IPS-20b (cell line): ENCODE measurements around the gene FYN.

ENCODE experiments used
- H3K27ac ChIP-seq: one replicate; pipeline ENCODE4 v1.5.1; 2013; ENCODE audit warnings: low read length
- H3K27me3 ChIP-seq: 2 replicates; pipeline ENCODE4 v1.6.1; 2013; ENCODE audit warnings: mild to moderate bottlenecking, low read length, inconsistent platforms; ENCODE audit not compliant: insufficient read depth
- H3K36me3 ChIP-seq: 2 replicates; pipeline ENCODE4 v1.6.1; 2013; ENCODE audit warnings: low read depth, mild to moderate bottlenecking, inconsistent platforms, low read length, moderate library complexity; ENCODE audit not compliant: insufficient read depth
- H3K4me1 ChIP-seq: 2 replicates; pipeline ENCODE4 v1.6.1; 2013; ENCODE audit warnings: mild to moderate bottlenecking, control low read depth, inconsistent platforms, low read length, moderate library complexity; ENCODE audit not compliant: insufficient read depth
- H3K4me3 ChIP-seq: 2 replicates; pipeline ENCODE4 v1.5.1; 2013; ENCODE audit warnings: mild to moderate bottlenecking, low read length, inconsistent platforms
- H3K9ac ChIP-seq: 2 replicates; pipeline ENCODE4 v1.6.1; 2013; ENCODE audit warnings: low read depth, mild to moderate bottlenecking, inconsistent platforms, low read length, moderate library complexity
- H3K9me3 ChIP-seq: 2 replicates; pipeline ENCODE4 v1.6.1; 2013; ENCODE audit warnings: mild to moderate bottlenecking, low read depth, low read length, inconsistent platforms; ENCODE audit not compliant: insufficient read depth

FYN gene

DNA sequence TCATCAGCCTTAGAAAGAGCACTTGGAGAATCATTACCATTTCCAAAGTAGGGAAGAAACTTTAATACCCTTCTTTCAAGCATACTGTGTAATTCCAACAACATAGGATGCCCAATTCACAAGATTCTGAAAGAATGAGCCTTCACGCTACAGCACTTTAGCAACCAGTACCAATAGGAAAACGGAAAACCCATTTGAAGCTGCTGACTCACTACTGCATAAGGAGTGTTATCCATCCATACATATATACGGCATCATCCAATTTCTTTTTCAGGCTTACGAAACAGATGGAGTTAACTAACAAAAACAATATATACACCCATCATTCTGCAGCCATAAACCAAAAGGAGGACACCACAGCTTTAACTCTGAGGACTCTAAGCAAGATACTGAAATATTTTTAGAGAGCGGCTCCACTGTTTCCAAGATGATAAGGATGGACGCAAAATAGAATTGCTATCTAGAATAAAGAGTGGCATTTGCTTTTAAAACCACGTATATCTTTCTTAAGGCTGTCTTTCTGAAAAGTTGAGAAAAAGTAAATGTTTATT, 24.9 kb downstream of the FYN start:
- Histone ChIP-seq H3K9me3 (no peaks in the 10 kb centered on the region), H3K27ac (no peak overlapping the region), H3K4me1 (peaks cover 49% of the 10 kb centered on the region), H3K27me3 (no peaks in the 10 kb centered on the region), H3K36me3 (no peaks in the 10 kb centered on the region), H3K4me3 (no peak overlapping the region), H3K9ac (no peak overlapping the region)

DNA sequence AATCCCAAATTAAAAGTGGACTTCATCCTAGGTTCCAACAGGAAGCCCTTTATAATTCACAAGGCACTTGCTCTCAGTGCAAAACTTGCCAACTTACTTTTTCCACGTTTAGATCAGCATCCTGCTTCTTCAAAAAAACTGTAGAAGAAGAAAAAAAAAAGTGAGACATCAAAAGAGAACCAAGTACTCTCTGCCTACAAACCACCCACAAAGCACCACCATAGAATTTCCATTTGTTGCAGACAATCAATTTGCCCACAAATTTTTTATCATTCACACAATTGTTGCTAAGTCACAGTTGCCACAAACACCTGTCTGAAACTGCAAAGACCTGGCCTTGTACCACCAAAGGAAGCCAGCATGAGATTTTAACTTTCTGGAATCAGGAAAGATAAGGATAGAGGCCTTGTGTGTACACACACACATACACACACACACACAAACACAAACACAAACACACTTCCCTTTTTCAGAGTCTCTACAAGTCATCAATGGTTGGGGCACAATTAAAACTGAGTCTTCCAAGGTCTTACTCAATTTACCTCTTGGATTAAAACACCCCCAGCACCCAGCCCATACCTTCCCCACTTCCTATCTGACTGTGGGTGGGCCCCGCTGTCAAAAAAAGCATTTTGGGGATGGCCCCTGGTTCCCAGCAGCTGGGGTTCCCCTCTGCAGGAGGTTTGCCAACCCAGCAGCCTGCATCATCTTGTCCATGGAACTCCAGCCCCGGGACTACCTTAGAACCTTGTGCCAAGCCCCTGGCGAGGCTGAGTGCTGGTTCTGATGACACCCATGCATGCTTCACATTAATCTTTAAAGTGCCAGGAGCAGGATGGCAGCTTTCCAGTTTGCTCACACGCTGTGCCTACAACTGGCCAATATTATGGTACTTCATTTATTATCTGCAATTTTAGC, 26.5 kb downstream of the FYN start:
- H3K9me3 ChIP-seq = no peaks in the 10 kb centered on the region
- peaks cover 56% of the 10 kb centered on the region for H3K4me1 ChIP-seq
- H3K27me3 ChIP-seq = no peaks in the 10 kb centered on the region
- H3K36me3 ChIP-seq = no peaks in the 10 kb centered on the region
- H3K9ac ChIP-seq = no peak overlapping the region
- H3K27ac ChIP-seq = no peak overlapping the region
- H3K4me3 ChIP-seq = no peak overlapping the region

DNA sequence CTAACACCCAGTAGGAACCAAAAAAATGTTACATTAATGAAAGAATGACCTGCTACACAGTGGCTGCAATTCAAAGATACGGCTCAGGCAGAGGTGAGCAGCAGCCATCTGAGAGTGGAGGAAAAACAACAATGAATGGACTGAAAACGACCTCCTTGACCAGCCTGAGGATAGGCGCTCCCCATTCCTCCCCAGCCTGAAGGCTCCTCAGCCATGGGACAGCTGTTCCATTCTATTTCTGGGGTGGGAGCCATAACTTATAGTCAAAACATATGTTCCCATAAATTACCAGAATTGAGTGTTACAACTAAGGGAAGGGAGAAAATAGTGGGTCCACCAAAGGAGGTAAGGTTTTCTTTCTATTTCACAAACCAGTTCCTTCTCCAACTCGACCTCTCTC, 27.2 kb downstream of the FYN start:
- H3K4me1 ChIP-seq = peaks cover 56% of the 10 kb centered on the region
- H3K9me3 ChIP-seq = no peaks in the 10 kb centered on the region

GRCh38 chr6:111845441-111845871, 27.8 kb downstream of the FYN start:
- peaks cover 56% of the 10 kb centered on the region for H3K4me1 ChIP-seq
- 0 out of 2 replicates have a peak overlapping the region, but pooled peaks have one; percentile 3 for H3K4me3 ChIP-seq
- no peaks in the 10 kb centered on the region for H3K36me3 ChIP-seq
- H3K9me3 ChIP-seq = no peaks in the 10 kb centered on the region
- no peak overlapping the region for H3K27ac ChIP-seq
- H3K27me3 ChIP-seq = no peaks in the 10 kb centered on the region
- no peak overlapping the region for H3K9ac ChIP-seq

More for the DNA sequence above, 27.2 kb downstream of the FYN start:
- H3K9ac ChIP-seq = no peak overlapping the region
- H3K27ac ChIP-seq = no peak overlapping the region
- H3K4me3 ChIP-seq = no peak overlapping the region
- H3K27me3 ChIP-seq = no peaks in the 10 kb centered on the region
- H3K36me3 ChIP-seq = no peaks in the 10 kb centered on the region

- H3K9ac ChIP-seq = no peak overlapping the region
- H3K4me3 ChIP-seq = 0 out of 2 replicates have a peak overlapping the region, but pooled peaks have one; percentile 3
Measured at GRCh38 chr6:111844921-111845320, 28.3 kb downstream of the FYN start.

GRCh38 chr6:111844376-111844775, 28.9 kb downstream of the FYN start:
- Histone ChIP-seq H3K9ac (peak overlapping the region; percentile 9; the same call in 1 of the 2 replicates), H3K4me1 (peaks cover 53% of the 10 kb centered on the region), H3K27ac (no peak overlapping the region), H3K9me3 (no peaks in the 10 kb centered on the region), H3K27me3 (no peaks in the 10 kb centered on the region), H3K36me3 (no peaks in the 10 kb centered on the region), H3K4me3 (0 out of 2 replicates have a peak overlapping the region, but pooled peaks have one; percentile 3)

More at GRCh38 chr6:111844921-111845320, 28.3 kb downstream of the FYN start:
- Histone ChIP-seq H3K27ac (no peak overlapping the region), H3K4me1 (peaks cover 56% of the 10 kb centered on the region), H3K36me3 (no peaks in the 10 kb centered on the region), H3K27me3 (no peaks in the 10 kb centered on the region), H3K9me3 (no peaks in the 10 kb centered on the region)

- H3K27me3 ChIP-seq = no peaks in the 10 kb centered on the region
- no peaks in the 10 kb centered on the region for H3K9me3 ChIP-seq
- H3K36me3 ChIP-seq = no peaks in the 10 kb centered on the region
- H3K27ac ChIP-seq = no peak overlapping the region
- peak overlapping the region; percentile 39; the same call in 1 of the 2 replicates for H3K9ac ChIP-seq
- no peak overlapping the region for H3K4me3 ChIP-seq
- H3K4me1 ChIP-seq = peaks cover 53% of the 10 kb centered on the region
Measured at GRCh38 chr6:111843347-111844147, 29.7 kb downstream of the FYN start.

DNA sequence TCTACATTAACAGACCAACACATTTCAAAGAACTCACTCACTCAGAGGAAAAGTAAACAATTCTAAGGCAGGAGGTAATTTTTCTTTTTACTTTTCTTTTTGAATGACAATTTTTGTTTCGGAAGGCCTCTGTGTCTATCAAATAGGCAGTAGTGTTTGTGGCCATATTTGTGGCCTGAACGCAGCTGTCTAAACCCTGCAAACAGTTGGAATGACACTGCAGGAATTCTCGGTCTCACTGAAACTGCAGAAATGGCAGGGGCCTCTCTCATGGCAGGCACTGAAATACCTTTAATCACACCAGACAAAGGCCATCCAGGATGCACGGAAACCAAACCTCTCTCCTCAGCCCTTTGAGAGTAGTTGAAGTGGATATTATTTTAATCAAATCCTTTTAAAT, 30.4 kb downstream of the FYN start:
- Histone ChIP-seq H3K27ac (no peak overlapping the region), H3K27me3 (no peaks in the 10 kb centered on the region), H3K36me3 (no peaks in the 10 kb centered on the region), H3K9me3 (no peaks in the 10 kb centered on the region), H3K4me3 (no peak overlapping the region), H3K4me1 (peaks cover 47% of the 10 kb centered on the region), H3K9ac (peak overlapping the region; percentile 39)

- Histone ChIP-seq H3K27me3 (no peaks in the 10 kb centered on the region), H3K4me1 (peaks cover 46% of the 10 kb centered on the region)
Measured at GRCh38 chr6:111842271-111842822, 30.9 kb downstream of the FYN start.

GRCh38 chr6:111841822-111842221, 31.4 kb downstream of the FYN start:
- Histone ChIP-seq H3K9me3 (no peaks in the 10 kb centered on the region), H3K4me1 (peaks cover 46% of the 10 kb centered on the region), H3K27ac (no peak overlapping the region), H3K27me3 (no peaks in the 10 kb centered on the region), H3K9ac (no peak overlapping the region), H3K4me3 (no peak overlapping the region), H3K36me3 (no peaks in the 10 kb centered on the region)

More at GRCh38 chr6:111842271-111842822, 30.9 kb downstream of the FYN start:
- no peak overlapping the region for H3K27ac ChIP-seq
- no peak overlapping the region for H3K4me3 ChIP-seq
- H3K9me3 ChIP-seq = no peaks in the 10 kb centered on the region
- H3K36me3 ChIP-seq = no peaks in the 10 kb centered on the region
- H3K9ac ChIP-seq = peak overlapping the region; percentile 39; the same call in 1 of the 2 replicates

GRCh38 chr6:111840803-111841202, 32.4 kb downstream of the FYN start:
- no peaks in the 10 kb centered on the region for H3K27me3 ChIP-seq
- H3K9ac ChIP-seq = no peak overlapping the region
- no peaks in the 10 kb centered on the region for H3K9me3 ChIP-seq
- no peak overlapping the region for H3K27ac ChIP-seq
- no peaks in the 10 kb centered on the region for H3K36me3 ChIP-seq
- peaks cover 42% of the 10 kb centered on the region for H3K4me1 ChIP-seq
- no peak overlapping the region for H3K4me3 ChIP-seq
